ENCODE results near the gene CSRNP3. TPM values are rescaled to one million over a fixed set of nuclear protein-coding genes. Genes with fewer than 3 reads are reported as not detected.

CSRNP3 gene
- polyA plus RNA-seq, 1 donor (not counting 4 experiments of a cell fraction or from before 2014, with no cell fraction given) = 0.87 TPM

- no peaks in the 10 kb centered on the region for H4K20me1 ChIP-seq (ENCODE audit: control insufficient read depth, extremely low read depth, insufficient read depth, low read length)
- H3K4me1 ChIP-seq (ENCODE audit: control insufficient read depth, extremely low read depth, insufficient read depth, low read length) = no peaks in the 10 kb centered on the region
- H3K9ac ChIP-seq (ENCODE audit: control insufficient read depth, extremely low read depth, insufficient read depth, low read length) = no peak overlapping the region
- H3K9me1 ChIP-seq (ENCODE audit: control insufficient read depth, extremely low read depth, insufficient read depth, low read length) = no peaks in the 10 kb centered on the region
- no peak overlapping the region for H3K4me2 ChIP-seq (ENCODE audit: control insufficient read depth, extremely low read depth, insufficient read depth, low read depth, low read length)
- no peak for DNase-seq (ENCODE audit: low read depth, low spot score)
- no peak for TF ChIP-seq CTCF (optimal IDR thresholded peaks at IDR 0.05 in 1 of 3, IDR thresholded peaks at IDR 0.05 in 1 of 3, conservative IDR thresholded peaks at IDR 0.05 in 1 of 3; ENCODE audit: extremely low read depth in 1 of 3, insufficient read depth in 2 of 3, low read length in 3 of 3)
- no peak for TF ChIP-seq EZH2 (IDR thresholded peaks at IDR 0.05; ENCODE audit: low read length)
- no peaks in the 10 kb centered on the region for H3K9me3 ChIP-seq (ENCODE audit: control insufficient read depth, low read depth, low read length)
- H2AFZ ChIP-seq (ENCODE audit: control insufficient read depth, low read length) = no peak overlapping the region
- no peak overlapping the region for H3K27ac ChIP-seq (ENCODE audit: control insufficient read depth, insufficient read depth, low read length)
- no peaks in the 10 kb centered on the region for H3K36me3 ChIP-seq (ENCODE audit: control insufficient read depth in 2 of 2, extremely low read depth in 1 of 2, insufficient read depth in 2 of 2, low read length in 2 of 2)
- FAIRE-seq = no peak
- no peaks in the 10 kb centered on the region for H3K27me3 ChIP-seq (ENCODE audit: control insufficient read depth, extremely low read depth, insufficient read depth, low read length)
- H3K79me2 ChIP-seq (ENCODE audit: control insufficient read depth, insufficient read depth, low read length) = no peaks in the 10 kb centered on the region
- dilution Hi-C loops (cut with MboI; ENCODE audit: extremely low pct_ligation_motif_present, low sequenced_read_pairs) = no loop called here
- no peak overlapping the region for H3K4me3 ChIP-seq (ENCODE audit: control insufficient read depth in 2 of 3, extremely low read depth in 1 of 3, insufficient read depth in 2 of 3, low read depth in 1 of 3, low read length in 3 of 3)
These were observed 125.4 kb downstream of the CSRNP3 start for GRCh38 chr2:165594935-165595255.

- TF ChIP-seq EZH2 (IDR thresholded peaks at IDR 0.05; ENCODE audit: low read length) (no peak), CTCF (optimal IDR thresholded peaks at IDR 0.05 in 1 of 3, IDR thresholded peaks at IDR 0.05 in 1 of 3, conservative IDR thresholded peaks at IDR 0.05 in 1 of 3; ENCODE audit: extremely low read depth in 1 of 3, insufficient read depth in 2 of 3, low read length in 3 of 3) (no peak)
- Histone ChIP-seq H3K4me3 (ENCODE audit: control insufficient read depth in 2 of 3, extremely low read depth in 1 of 3, insufficient read depth in 2 of 3, low read depth in 1 of 3, low read length in 3 of 3) (no peak overlapping the region), H3K4me2 (ENCODE audit: control insufficient read depth, extremely low read depth, insufficient read depth, low read depth, low read length) (no peak overlapping the region), H3K4me1 (ENCODE audit: control insufficient read depth, extremely low read depth, insufficient read depth, low read length) (peaks cover 3% of the 10 kb centered on the region), H3K9me3 (ENCODE audit: control insufficient read depth, low read depth, low read length) (no peaks in the 10 kb centered on the region), H3K27ac (ENCODE audit: control insufficient read depth, insufficient read depth, low read length) (no peak overlapping the region), H3K9ac (ENCODE audit: control insufficient read depth, extremely low read depth, insufficient read depth, low read length) (no peak overlapping the region), H3K27me3 (ENCODE audit: control insufficient read depth, extremely low read depth, insufficient read depth, low read length) (no peaks in the 10 kb centered on the region), H4K20me1 (ENCODE audit: control insufficient read depth, extremely low read depth, insufficient read depth, low read length) (no peaks in the 10 kb centered on the region), H2AFZ (ENCODE audit: control insufficient read depth, low read length) (no peak overlapping the region), H3K9me1 (ENCODE audit: control insufficient read depth, extremely low read depth, insufficient read depth, low read length) (no peaks in the 10 kb centered on the region), H3K36me3 (ENCODE audit: control insufficient read depth in 2 of 2, extremely low read depth in 1 of 2, insufficient read depth in 2 of 2, low read length in 2 of 2) (no peaks in the 10 kb centered on the region), H3K79me2 (ENCODE audit: control insufficient read depth, insufficient read depth, low read length) (no peaks in the 10 kb centered on the region)
- FAIRE-seq (no peak), DNase-seq (ENCODE audit: low read depth, low spot score) (no peak)
- dilution Hi-C loops (cut with MboI; ENCODE audit: extremely low pct_ligation_motif_present, low sequenced_read_pairs) = no loop called here
These were observed 127.3 kb downstream of the CSRNP3 start for GRCh38 chr2:165596788-165597187.
